Fibroblast of lung (primary cell): ENCODE data around the gene ANKRD27. TPM values are rescaled to one million over a fixed set of nuclear protein-coding genes. Genes with fewer than 3 reads are reported as not detected.
"Not testable (repeated sequence)": the region's sequence is repeated elsewhere in the genome, so short reads cannot be mapped to it uniquely, and the experiment has no call there.

Source experiments
- DNase-seq, 2 donors: peaks; one replicate each; pipeline versions ENCODE4 v3.0.0 to v3.0.0-alpha.2; 2010; ENCODE audit warnings: low read depth in 2 of 2
- H2AFZ ChIP-seq: 2 replicates; pipeline ENCODE4 v1.5.1; 2012; ENCODE audit warnings: low read length, control low read depth, inconsistent platforms
- H3K27ac ChIP-seq: 2 replicates; pipeline ENCODE4 v1.5.1; 2011; ENCODE audit warnings: low read length, control low read depth; ENCODE audit not compliant: insufficient read depth
- H3K27me3 ChIP-seq: 2 replicates; pipeline ENCODE4 v1.5.1; 2011; ENCODE audit warnings: mild to moderate bottlenecking, low read length; ENCODE audit not compliant: control insufficient read depth, insufficient read depth
- H3K36me3 ChIP-seq: 2 replicates; pipeline ENCODE4 v1.5.1; 2011; ENCODE audit warnings: low read length; ENCODE audit not compliant: control insufficient read depth, insufficient read depth
- H3K4me1 ChIP-seq: 2 replicates; pipeline ENCODE4 v1.5.1; 2011; ENCODE audit warnings: low read length; ENCODE audit not compliant: control insufficient read depth, insufficient read depth; ENCODE audit errors: extremely low read depth
- H3K4me2 ChIP-seq: 2 replicates; pipeline ENCODE4 v1.5.1; 2011; ENCODE audit warnings: low read length, control low read depth; ENCODE audit not compliant: insufficient read depth; ENCODE audit errors: extremely low read depth
- H3K4me3 ChIP-seq, 4 experiments: fragments of 200-600 bp in 1 of 4; sonication (generic) in 1 of 4; replicated peaks in 1 of 4; 2 replicates each; pipeline ENCODE4 v1.5.1; 2011 to 2016; ENCODE audit warnings: low read length in 4 of 4, low read depth in 3 of 4, mild to moderate bottlenecking in 3 of 4, control low read depth in 2 of 4, inconsistent platforms in 1 of 4, mixed read lengths in 1 of 4; ENCODE audit not compliant: insufficient read depth in 1 of 4; ENCODE audit errors: control extremely low read depth in 1 of 4
- H3K79me2 ChIP-seq: 2 replicates; pipeline ENCODE4 v1.5.1; 2012; ENCODE audit warnings: mild to moderate bottlenecking, low read length, inconsistent platforms; ENCODE audit not compliant: control insufficient read depth, insufficient read depth
- H3K9ac ChIP-seq: 2 replicates; pipeline ENCODE4 v1.5.1; 2011; ENCODE audit warnings: mild to moderate bottlenecking, low read length, control low read depth; ENCODE audit not compliant: insufficient read depth
- H3K9me3 ChIP-seq: 2 replicates; pipeline ENCODE4 v1.5.1; 2012; ENCODE audit warnings: low read depth, low read length; ENCODE audit not compliant: control insufficient read depth, insufficient read depth
- H4K20me1 ChIP-seq: 2 replicates; pipeline ENCODE4 v1.5.1; 2011; ENCODE audit warnings: low read length; ENCODE audit not compliant: control insufficient read depth, insufficient read depth; ENCODE audit errors: extremely low read depth
- EZH2 ChIP-seq: IDR thresholded peaks from 2 replicates; pipeline ENCODE4 v1.5.1; 2012; ENCODE audit warnings: low read length, control low read depth, mild to moderate bottlenecking; ENCODE audit errors: missing control alignments
- polyA plus RNA-seq, 2 donors: library from polyadenylated mRNA; depleted of rRNA in 1 of 2; stranded (reverse) in 1 of 2; unstranded in 1 of 2; fragments of >200 nt; gene quantifications; 2 replicates each; pipeline ENCODE4 v1.2.1, GENCODE V29; 2011 to 2012; ENCODE audit warnings: missing spikeins in 1 of 2
- total RNA-seq: library from RNA; depleted of rRNA; stranded (reverse); fragments of >200 nt; gene quantifications from 2 replicates; pipeline ENCODE4 v1.2.1, GENCODE V29; 2014
- TF ChIP-seq, protein P1 (sequence below), 2 donors: IDR thresholded peaks in 1 of 2; conservative IDR thresholded peaks in 1 of 2; 1 replicate in 1 of 2; 2 replicates in 1 of 2; pipeline ENCODE4 v1.5.1; 2011 to 2012; ENCODE audit warnings: low read length in 2 of 2, control low read depth in 1 of 2, inconsistent platforms in 1 of 2, low read depth in 1 of 2, mild to moderate bottlenecking in 1 of 2

The ANKRD27 gene
- total and polyA plus RNA-seq, 2 donors (not counting 1 experiment from before 2014, with no cell fraction given) = 29.7 to 38.3 TPM

DNA sequence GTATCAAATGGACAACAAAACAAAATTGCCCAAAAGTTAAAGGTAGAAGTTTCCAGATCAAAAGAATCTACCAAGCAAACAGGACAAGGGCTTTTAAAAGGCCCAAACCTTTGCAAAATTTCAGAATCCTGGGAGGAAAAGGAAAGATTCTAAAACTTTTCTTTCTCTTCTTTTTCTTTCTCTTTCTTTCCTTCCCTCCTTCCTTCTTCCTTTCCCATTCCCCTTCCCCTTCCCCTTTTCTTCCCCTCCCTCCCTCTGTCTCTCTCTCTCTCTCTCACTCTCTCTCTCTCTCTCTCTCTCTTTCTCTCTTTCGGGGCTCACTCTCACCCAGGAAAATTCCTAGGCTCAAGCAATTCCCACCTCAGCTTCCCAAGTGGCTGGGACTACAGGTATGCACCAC lies 98.2 kb downstream of the ANKRD27 start:
- H3K4me1 ChIP-seq = no peaks in the 10 kb centered on the region
- no peak for TF ChIP-seq EZH2
- TF ChIP-seq, protein P1, sequence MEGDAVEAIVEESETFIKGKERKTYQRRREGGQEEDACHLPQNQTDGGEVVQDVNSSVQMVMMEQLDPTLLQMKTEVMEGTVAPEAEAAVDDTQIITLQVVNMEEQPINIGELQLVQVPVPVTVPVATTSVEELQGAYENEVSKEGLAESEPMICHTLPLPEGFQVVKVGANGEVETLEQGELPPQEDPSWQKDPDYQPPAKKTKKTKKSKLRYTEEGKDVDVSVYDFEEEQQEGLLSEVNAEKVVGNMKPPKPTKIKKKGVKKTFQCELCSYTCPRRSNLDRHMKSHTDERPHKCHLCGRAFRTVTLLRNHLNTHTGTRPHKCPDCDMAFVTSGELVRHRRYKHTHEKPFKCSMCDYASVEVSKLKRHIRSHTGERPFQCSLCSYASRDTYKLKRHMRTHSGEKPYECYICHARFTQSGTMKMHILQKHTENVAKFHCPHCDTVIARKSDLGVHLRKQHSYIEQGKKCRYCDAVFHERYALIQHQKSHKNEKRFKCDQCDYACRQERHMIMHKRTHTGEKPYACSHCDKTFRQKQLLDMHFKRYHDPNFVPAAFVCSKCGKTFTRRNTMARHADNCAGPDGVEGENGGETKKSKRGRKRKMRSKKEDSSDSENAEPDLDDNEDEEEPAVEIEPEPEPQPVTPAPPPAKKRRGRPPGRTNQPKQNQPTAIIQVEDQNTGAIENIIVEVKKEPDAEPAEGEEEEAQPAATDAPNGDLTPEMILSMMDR (conservative IDR thresholded peaks at IDR 0.05 in 1 of 2, IDR thresholded peaks at IDR 0.05 in 1 of 2; ENCODE audit: low read depth in 1 of 2, low read length in 2 of 2) = no peak
- no peaks in the 10 kb centered on the region for H3K36me3 ChIP-seq
- H3K9ac ChIP-seq = no peak overlapping the region
- H3K4me2 ChIP-seq = no peak overlapping the region
- H3K79me2 ChIP-seq = peaks cover 8% of the 10 kb centered on the region
- no peak overlapping the region for H2AFZ ChIP-seq
- no peak for DNase-seq
- no peak overlapping the region for H3K27ac ChIP-seq
- H3K27me3 ChIP-seq = no peaks in the 10 kb centered on the region
- H3K4me3 ChIP-seq = no peak overlapping the region
- H4K20me1 ChIP-seq = no peaks in the 10 kb centered on the region
- H3K9me3 ChIP-seq = no peaks in the 10 kb centered on the region

DNA sequence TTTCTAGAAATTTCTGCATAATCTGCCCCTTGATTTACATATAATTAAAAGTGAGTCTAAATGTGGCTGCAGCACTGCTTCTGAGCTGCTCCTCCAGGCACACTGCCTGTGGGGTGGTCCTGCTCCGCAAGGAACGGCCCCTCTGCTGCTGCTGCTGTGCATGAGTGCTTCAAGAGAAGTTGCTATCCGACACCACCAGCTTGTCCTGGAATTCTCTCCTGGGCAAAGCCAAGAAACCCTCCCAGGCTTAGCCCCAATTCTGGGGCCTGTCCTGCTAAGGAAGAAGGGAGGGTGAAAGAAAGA lies 101.5 kb downstream of the ANKRD27 start:
- Histone ChIP-seq H3K79me2 (no peaks in the 10 kb centered on the region), H2AFZ (no peak overlapping the region), H3K36me3 (no peaks in the 10 kb centered on the region), H3K27ac (no peak overlapping the region), H3K9ac (no peak overlapping the region), H4K20me1 (no peaks in the 10 kb centered on the region), H3K4me1 (no peaks in the 10 kb centered on the region), H3K27me3 (no peaks in the 10 kb centered on the region), H3K4me2 (no peak overlapping the region), H3K4me3 (no peak overlapping the region), H3K9me3 (no peaks in the 10 kb centered on the region)
- no peak for TF ChIP-seq EZH2
- TF ChIP-seq, protein P1 (conservative IDR thresholded peaks at IDR 0.05 in 1 of 2, IDR thresholded peaks at IDR 0.05 in 1 of 2; ENCODE audit: low read depth in 1 of 2, low read length in 2 of 2) = no peak
- DNase-seq = no peak

DNA sequence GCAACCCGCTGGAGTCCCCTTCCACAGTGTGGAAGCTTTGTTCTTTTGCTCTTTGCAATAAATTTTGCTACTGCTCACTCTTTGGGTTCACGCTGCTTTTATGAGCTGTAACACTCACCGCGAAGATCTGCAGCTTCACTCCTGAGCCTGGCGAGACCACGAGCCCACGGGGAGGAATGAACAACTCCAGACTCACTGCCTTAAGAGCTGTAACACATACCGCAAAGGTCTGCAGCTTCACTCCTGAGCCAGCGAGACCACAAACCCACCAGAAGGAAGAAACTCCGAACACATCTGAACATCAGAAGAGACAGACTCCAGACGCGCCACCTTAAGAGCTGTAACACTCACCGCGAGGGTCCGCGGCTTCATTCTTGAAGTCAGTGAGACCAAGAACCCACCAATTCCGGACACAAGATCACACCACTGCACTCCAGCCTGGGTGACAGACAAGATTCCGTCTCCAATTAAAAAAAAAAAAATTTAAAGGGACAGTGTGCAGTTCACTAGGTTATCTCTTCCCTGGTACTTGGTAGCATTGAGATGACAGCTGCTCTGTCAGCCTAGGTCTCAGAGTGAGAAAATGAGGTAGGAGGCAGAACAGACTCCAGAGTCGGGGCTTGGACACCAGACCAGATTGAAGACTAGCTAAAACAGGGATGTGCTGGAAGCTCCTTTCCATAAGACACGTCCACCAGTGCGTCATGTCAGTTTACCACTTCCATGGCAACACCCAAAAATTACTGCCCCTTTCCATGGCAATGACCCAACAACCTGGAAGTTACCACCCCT lies 102.1 kb downstream of the ANKRD27 start:
- not testable (repeated sequence) for H3K4me3 ChIP-seq, H3K4me2 ChIP-seq, DNase-seq, H3K79me2 ChIP-seq, H3K9ac ChIP-seq, H3K27me3 ChIP-seq, H3K9me3 ChIP-seq, H2AFZ ChIP-seq, H4K20me1 ChIP-seq, H3K4me1 ChIP-seq, H3K27ac ChIP-seq, H3K36me3 ChIP-seq

DNA sequence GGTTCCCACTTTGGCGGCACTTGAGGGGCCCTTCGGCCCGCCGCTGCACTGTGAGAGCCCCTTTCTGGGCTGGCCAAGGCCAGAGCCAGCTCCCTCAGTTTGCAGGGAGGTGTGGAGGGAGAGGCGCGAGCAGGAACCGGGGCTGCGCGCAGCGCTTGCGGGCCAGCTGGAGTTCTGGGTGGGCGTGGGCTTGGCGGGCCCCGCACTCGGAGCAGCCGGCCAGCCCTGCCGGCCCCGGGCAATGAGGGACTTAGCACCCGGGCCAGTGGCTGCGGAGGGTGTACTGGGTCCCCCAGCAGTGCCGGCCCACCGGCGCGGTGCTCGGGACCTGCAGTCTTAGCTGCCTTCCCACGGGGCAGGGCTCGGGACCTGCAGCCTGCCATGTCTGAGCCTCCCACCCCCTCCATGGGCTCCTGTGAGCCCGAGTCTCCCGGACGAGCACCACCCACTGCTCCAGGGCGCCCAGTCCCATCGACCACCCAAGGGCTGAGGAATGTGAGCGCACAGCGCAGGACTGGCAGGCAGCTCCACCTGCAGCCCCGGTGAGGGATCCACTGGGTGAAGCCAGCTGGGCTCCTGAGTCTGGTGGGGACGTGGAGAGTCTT lies 103.4 kb downstream of the ANKRD27 start:
- H3K27ac ChIP-seq, H3K27me3 ChIP-seq, H3K4me1 ChIP-seq, H3K4me2 ChIP-seq, H3K36me3 ChIP-seq, H3K79me2 ChIP-seq, H4K20me1 ChIP-seq, H3K9ac ChIP-seq, DNase-seq, H3K9me3 ChIP-seq, H2AFZ ChIP-seq, H3K4me3 ChIP-seq: not testable (repeated sequence)
